B cell (primary cell): Measurements from ENCODE around the gene HFM1. TPM values are rescaled to one million over a fixed set of nuclear protein-coding genes. Genes with fewer than 3 reads are reported as not detected.

ENCODE experiments used
- ATAC-seq: fragments of 200-7000 bp; cut with Tn5 transposase; one replicate; pipeline ENCODE4 v1.10.0; 2021; ENCODE audit warnings: low read depth, mild to moderate bottlenecking, moderate number of reproducible peaks, moderate library complexity
- CTCF ChIA-PET: fragments of 350-600 bp; sonication (Branson Sonifier 250); formaldehyde crosslinking; loops from one replicate; lab custom pipeline; 2021; ENCODE audit warnings: antibody characterized with exemption, inconsistent platforms; lab: Charles Lee
- POLR2A ChIA-PET: fragments of 350-600 bp; sonication (Branson Sonifier 250); formaldehyde crosslinking; loops from one replicate; lab custom pipeline; 2021; ENCODE audit warnings: antibody characterized with exemption; lab: Charles Lee
- DNase-seq: peaks from one replicate; pipeline ENCODE4 v3.0.0; 2013
- H2AFZ ChIP-seq: 2 replicates; pipeline ENCODE4 v1.6.1; 2012; ENCODE audit warnings: mild to moderate bottlenecking, low read depth, low read length; ENCODE audit not compliant: insufficient read depth, poor library complexity, severe bottlenecking
- H3K27ac ChIP-seq, 2 donors: 1 replicate in 1 of 2; 2 replicates in 1 of 2; pipeline ENCODE4 v1.5.1; 2012 to 2013; ENCODE audit warnings: low read length in 2 of 2, mild to moderate bottlenecking in 2 of 2, moderate library complexity in 1 of 2
- H3K27me3 ChIP-seq, 4 experiments: fragments of 200-600 bp in 1 of 4; sonication (generic) in 1 of 4; replicated peaks in 1 of 4; 1 replicate in 2 of 4; 2 replicates in 2 of 4; pipeline versions ENCODE4 v1.6.1 to v1.7.0; 2013 to 2016; ENCODE audit warnings: low read length in 3 of 4, mild to moderate bottlenecking in 2 of 4, mixed read lengths in 1 of 4, moderate library complexity in 1 of 4; ENCODE audit not compliant: insufficient read depth in 4 of 4, control insufficient read depth in 3 of 4; ENCODE audit errors: control extremely low read depth in 1 of 4
- H3K36me3 ChIP-seq, 2 experiments: replicated peaks in 1 of 2; 1 replicate in 1 of 2; 2 replicates in 1 of 2; pipeline versions ENCODE4 v1.6.1 to v1.7.1; 2013; ENCODE audit warnings: low read length in 1 of 2; ENCODE audit not compliant: insufficient read depth in 2 of 2, control insufficient read depth in 1 of 2; ENCODE audit errors: control extremely low read depth in 1 of 2, extremely low read depth in 1 of 2
- H3K4me1 ChIP-seq, 2 donors: fragments of 200-600 bp in 1 of 2; sonication (generic) in 1 of 2; 1 replicate in 1 of 2; 2 replicates in 1 of 2; pipeline versions ENCODE4 v1.5.1 to v1.6.1; 2013 to 2017; ENCODE audit warnings: low read length in 2 of 2; ENCODE audit not compliant: control insufficient read depth in 2 of 2, insufficient read depth in 2 of 2
- H3K4me2 ChIP-seq: replicated peaks from 2 replicates; pipeline ENCODE3; 2012; ENCODE audit warnings: mild to moderate bottlenecking, low read depth, low read length; ENCODE audit not compliant: poor library complexity, severe bottlenecking
- H3K4me3 ChIP-seq, 5 experiments: fragments of 200-600 bp in 1 of 5; sonication (generic) in 1 of 5; 1 replicate in 3 of 5; 2 replicates in 2 of 5; pipeline versions ENCODE4 v1.5.1 to v1.7.0; 2011 to 2016; ENCODE audit warnings: low read length in 4 of 5, mild to moderate bottlenecking in 4 of 5, low read depth in 2 of 5, control low read depth in 1 of 5, moderate library complexity in 1 of 5; ENCODE audit not compliant: insufficient read depth in 1 of 5; ENCODE audit errors: control extremely low read depth in 1 of 5, extremely low read depth in 1 of 5
- H3K79me2 ChIP-seq: fragments of 200-600 bp; sonication (generic); one replicate; pipeline ENCODE4 v1.6.0; 2016; ENCODE audit warnings: low read length; ENCODE audit not compliant: control insufficient read depth, insufficient read depth
- H3K9ac ChIP-seq: fragments of 200-600 bp; sonication (generic); 2 replicates; pipeline ENCODE4 v1.6.1; 2017; ENCODE audit warnings: mild to moderate bottlenecking, low read length, moderate library complexity
- H3K9me3 ChIP-seq, 3 donors: one replicate each; pipeline versions ENCODE4 v1.6.1 to v1.7.1; 2013; ENCODE audit warnings: low read length in 2 of 3; ENCODE audit not compliant: control insufficient read depth in 2 of 3, insufficient read depth in 1 of 3; ENCODE audit errors: control extremely low read depth in 1 of 3
- H4K20me1 ChIP-seq: 2 replicates; pipeline ENCODE4 v1.6.0; 2012; ENCODE audit warnings: mild to moderate bottlenecking, low read length; ENCODE audit not compliant: insufficient read depth, control insufficient read depth, poor library complexity, severe bottlenecking
- H3K27ac Mint-ChIP-seq: one replicate; pipeline ENCODE4 v1.8.0; 2021; ENCODE audit warnings: mixed read lengths
- H3K27me3 Mint-ChIP-seq: one replicate; pipeline ENCODE4 v1.8.0; 2021; ENCODE audit warnings: mixed read lengths
- H3K4me1 Mint-ChIP-seq: one replicate; pipeline ENCODE4 v1.8.0; 2021; ENCODE audit warnings: mixed read lengths
- H3K4me3 Mint-ChIP-seq: one replicate; pipeline ENCODE4 v1.8.0; 2021; ENCODE audit warnings: mixed read lengths
- H3K9me3 Mint-ChIP-seq: one replicate; pipeline ENCODE4 v1.8.0; 2022; ENCODE audit warnings: mixed read lengths; ENCODE audit not compliant: insufficient read depth
- CTCF ChIP-seq: fragments of 200-600 bp; IDR thresholded peaks from one replicate; pipeline ENCODE4 v1.8.0; 2022; ENCODE audit warnings: antibody characterized with exemption, mild to moderate bottlenecking
- EZH2 ChIP-seq: IDR thresholded peaks from 2 replicates; pipeline ENCODE4 v1.6.1; 2012; ENCODE audit warnings: borderline replicate concordance, low read depth, mild to moderate bottlenecking, moderate library complexity, low read length; ENCODE audit not compliant: insufficient read depth, poor library complexity, severe bottlenecking
- WGBS: methylation state at CpG from one replicate; pipeline ENCODE4 v1.1.5; 2013; ENCODE audit warnings: missing lambda C conversion rate; ENCODE audit not compliant: insufficient coverage; 5-methylcytosine and 5-hydroxymethylcytosine counted together
- intact Hi-C: fragments of 100-400 bp; cut with micrococcal nuclease; formaldehyde crosslinking; loops from one replicate; pipeline ENCODE4 v1.10.0; 2022
- polyA plus RNA-seq: library from polyadenylated mRNA; depleted of rRNA; stranded (reverse); fragments of >200 nt; gene quantifications from 2 replicates; pipeline ENCODE4 v1.2.3, GENCODE V29; 2012
- total RNA-seq, 2 donors: library from RNA; stranded (reverse); fragments of 120-200 nt in 1 of 2; gene quantifications; 1 replicate in 1 of 2; 2 replicates in 1 of 2; pipeline versions ENCODE4 v1.2.3 to v1.2.4, GENCODE V29; 2013 to 2022

The HFM1 gene
- total and polyA plus RNA-seq, 2 donors (not counting 1 experiment from before 2014, with no cell fraction given), result not detected

- ATAC-seq (no peak), DNase-seq (no peak)
- WGBS, result 79% methylated on average over 2 of the region's 2 CpGs
- H3K4me3 Mint-ChIP-seq, result no peak overlapping the region
- no peak overlapping the region for H3K27ac ChIP-seq
- no peak overlapping the region for H3K4me3 ChIP-seq
- TF ChIP-seq EZH2 (no peak), CTCF (no peak)
- no peaks in the 10 kb centered on the region for H3K27me3 ChIP-seq
- no peaks in the 10 kb centered on the region for H3K4me1 ChIP-seq
- no peak overlapping the region for H3K27ac Mint-ChIP-seq
- H2AFZ ChIP-seq, result no peak overlapping the region
- H3K9me3 ChIP-seq, result peaks cover 0 to 2% (median 0%) of the 10 kb centered on the region in 3 donors
- no peaks in the 10 kb centered on the region for H3K27me3 Mint-ChIP-seq
- H3K79me2 ChIP-seq, result no peaks in the 10 kb centered on the region
- no peaks in the 10 kb centered on the region for H4K20me1 ChIP-seq
- intact Hi-C loops, result no loop called here
- H3K36me3 ChIP-seq, result no peaks in the 10 kb centered on the region
- ChIA-PET CTCF (no interaction called here), POLR2A (no interaction called here)
- H3K4me2 ChIP-seq, result no peak overlapping the region
- H3K9me3 Mint-ChIP-seq, result peaks cover 2% of the 10 kb centered on the region
- H3K4me1 Mint-ChIP-seq, result no peaks in the 10 kb centered on the region
- no peak overlapping the region for H3K9ac ChIP-seq
These were observed 79.2 kb downstream of the HFM1 start for GRCh38 chr1:91325456-91325855.

GRCh38 chr1:91314643-91315042, 90.0 kb downstream of the HFM1 start:
- no peaks in the 10 kb centered on the region for H3K4me1 ChIP-seq
- CTCF ChIA-PET, result no interaction called here
- POLR2A ChIA-PET, result no interaction called here
- H3K36me3 ChIP-seq, result no peaks in the 10 kb centered on the region
- H3K4me3 ChIP-seq, result no peak overlapping the region
- intact Hi-C loops, result no loop called here
- H4K20me1 ChIP-seq, result no peaks in the 10 kb centered on the region
- H3K27me3 ChIP-seq, result no peaks in the 10 kb centered on the region
- no peak for ATAC-seq
- H3K4me2 ChIP-seq, result no peak overlapping the region
- H3K9me3 ChIP-seq, result no peaks in the 10 kb centered on the region
- no peak overlapping the region for H3K27ac ChIP-seq
- no peak overlapping the region for H2AFZ ChIP-seq
- H3K79me2 ChIP-seq, result no peaks in the 10 kb centered on the region
- no peak for TF ChIP-seq CTCF
- no peak for TF ChIP-seq EZH2
- no CpG with 5 or more reads among the region's 2 CpGs for WGBS
- Mint-ChIP-seq H3K27ac (no peak overlapping the region), H3K4me1 (no peaks in the 10 kb centered on the region), H3K27me3 (no peaks in the 10 kb centered on the region), H3K4me3 (no peak overlapping the region), H3K9me3 (peaks cover 2% of the 10 kb centered on the region)
- no peak for DNase-seq
- H3K9ac ChIP-seq, result no peak overlapping the region
